HG03196 (cell line): Measurements from ENCODE around the gene FBXW5.

Experiments
- ATAC-seq: cut with Tn5 transposase; IDR thresholded peaks from one replicate; pipeline ENCODE4 v1.9.1; 2021; ENCODE audit not compliant: unreplicated experiment

The FBXW5 gene

GRCh38 chr9:136936645-136937170 lies 7.8 kb downstream of the FBXW5 start:
- ATAC-seq, result no peak

- no peak for ATAC-seq
These were observed 8.9 kb downstream of the FBXW5 start for GRCh38 chr9:136935651-136936050.

- ATAC-seq, result no peak
These were observed 10.3 kb downstream of the FBXW5 start for GRCh38 chr9:136934277-136934676.

- no peak for ATAC-seq
These were observed 12.9 kb downstream of the FBXW5 start for GRCh38 chr9:136931611-136932130.

DNA sequence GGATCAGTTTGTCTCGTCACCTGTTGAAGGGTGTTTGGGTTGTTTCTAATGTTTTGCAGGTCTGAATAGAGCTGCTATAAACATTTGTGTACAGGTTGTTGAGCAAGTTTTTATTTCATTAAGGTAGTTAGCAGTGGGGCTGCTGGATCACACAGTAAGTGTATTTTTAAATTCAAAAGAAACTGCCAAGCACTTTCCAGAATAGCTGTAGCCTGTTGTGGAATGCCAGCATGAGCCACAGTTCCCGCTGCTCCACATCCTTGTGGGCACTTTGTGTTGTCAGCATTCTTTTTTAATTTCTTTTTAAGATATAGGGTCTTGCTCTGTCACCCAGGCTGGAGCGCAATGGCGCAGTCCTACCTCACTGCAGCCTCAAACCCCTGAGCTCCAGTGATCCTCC lies 14.5 kb downstream of the FBXW5 start:
- no peak for ATAC-seq

- no peak for ATAC-seq
These were observed 15.9 kb downstream of the FBXW5 start for GRCh38 chr9:136928591-136928990.

DNA sequence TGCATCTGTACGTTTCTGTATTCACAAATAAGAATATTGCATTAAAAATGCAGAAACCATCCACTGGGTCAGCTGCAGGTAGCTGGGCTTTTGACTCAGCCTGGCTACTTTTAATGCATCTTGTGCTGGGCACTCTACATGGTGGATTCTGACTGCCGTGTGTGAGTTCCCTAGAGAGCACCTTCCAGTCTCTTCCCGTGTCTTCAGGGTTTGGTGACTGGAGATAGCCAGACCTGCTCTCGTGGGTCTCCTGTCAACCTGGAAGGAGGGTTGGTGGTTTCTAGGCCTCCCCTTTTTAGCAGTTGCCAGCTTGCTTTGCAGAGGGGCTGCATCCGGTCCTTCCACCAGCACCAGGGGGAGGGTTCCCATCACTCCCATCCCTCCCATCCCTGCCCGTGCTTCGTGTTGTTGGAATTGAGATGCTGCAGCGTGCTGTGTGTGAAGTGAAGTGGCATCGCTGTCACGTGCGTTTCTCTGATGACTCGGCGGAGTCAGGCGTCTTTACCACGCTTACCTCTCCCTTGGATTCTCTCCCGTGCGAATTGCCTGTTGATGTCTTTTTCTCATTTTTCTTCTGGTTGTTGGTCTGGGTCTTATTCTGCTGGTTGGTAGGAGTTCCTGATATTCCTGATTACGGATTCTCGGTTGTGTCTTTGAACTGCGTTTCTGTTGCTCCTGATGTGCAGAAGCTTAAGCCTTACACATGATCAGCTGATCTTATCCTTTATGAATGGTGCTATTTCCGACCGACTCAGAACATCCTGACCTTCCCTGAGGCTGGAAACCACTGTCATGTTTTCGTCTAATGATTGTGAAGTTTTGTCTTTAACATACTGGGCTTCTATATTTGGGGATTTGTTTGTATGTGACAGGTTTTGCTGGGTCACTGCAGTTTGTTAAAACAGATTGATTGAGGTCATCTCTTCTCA lies 16.9 kb downstream of the FBXW5 start:
- ATAC-seq, result no peak

- ATAC-seq, result no peak
These were observed 17.8 kb downstream of the FBXW5 start for GRCh38 chr9:136926749-136927148.

- no peak for ATAC-seq
These were observed 18.3 kb downstream of the FBXW5 start for GRCh38 chr9:136926154-136926704.

- ATAC-seq, result no peak
These were observed 19.0 kb downstream of the FBXW5 start for GRCh38 chr9:136925414-136926153.

- no peak for ATAC-seq
These were observed 20.7 kb downstream of the FBXW5 start for GRCh38 chr9:136923881-136924280.

DNA sequence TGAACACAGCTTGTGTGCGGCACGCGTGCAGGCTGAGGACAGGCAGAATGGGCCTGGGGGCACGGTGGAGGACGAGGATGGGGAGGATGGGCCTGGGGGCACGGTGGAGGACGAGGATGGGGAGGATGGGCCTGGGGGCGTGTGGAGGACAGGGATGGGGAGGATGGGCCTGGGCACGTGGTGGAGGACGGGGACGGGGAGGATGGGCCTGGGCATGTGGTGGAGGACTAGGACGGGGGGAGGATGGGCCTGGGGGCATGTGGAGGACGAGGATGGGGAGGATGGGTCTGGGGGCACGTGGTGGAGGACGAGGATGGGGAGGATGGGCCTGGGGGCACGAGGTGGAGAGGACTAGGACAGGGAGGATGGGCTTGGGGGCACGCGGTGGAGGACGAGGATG lies 22.0 kb downstream of the FBXW5 start:
- no peak for ATAC-seq

- no peak for ATAC-seq
These were observed 22.8 kb downstream of the FBXW5 start for GRCh38 chr9:136921718-136922117.

GRCh38 chr9:136921307-136921706 lies 23.2 kb downstream of the FBXW5 start:
- ATAC-seq, result no peak

DNA sequence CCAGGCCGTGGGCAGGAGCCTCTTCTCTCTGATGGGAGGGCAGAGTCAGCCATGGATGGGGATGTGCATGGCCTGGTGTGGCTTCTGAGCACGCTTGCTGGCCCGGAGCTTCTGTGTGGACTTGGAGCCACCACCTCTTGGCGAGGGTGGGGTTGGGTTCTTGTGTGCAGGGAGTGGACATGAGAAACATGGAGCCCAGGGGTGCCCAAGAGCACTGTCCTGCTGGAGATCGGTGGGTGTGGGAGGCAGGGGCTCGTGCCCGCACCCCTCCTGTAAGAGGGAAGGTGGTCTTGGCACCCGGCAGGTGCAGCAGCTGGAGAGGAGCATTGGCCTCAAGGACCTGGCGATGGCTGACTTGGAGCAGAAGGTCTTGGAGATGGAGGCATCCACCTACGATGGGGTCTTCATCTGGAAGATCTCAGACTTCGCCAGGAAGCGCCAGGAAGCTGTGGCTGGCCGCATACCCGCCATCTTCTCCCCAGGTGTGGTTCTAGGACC lies 23.8 kb downstream of the FBXW5 start:
- no peak for ATAC-seq

DNA sequence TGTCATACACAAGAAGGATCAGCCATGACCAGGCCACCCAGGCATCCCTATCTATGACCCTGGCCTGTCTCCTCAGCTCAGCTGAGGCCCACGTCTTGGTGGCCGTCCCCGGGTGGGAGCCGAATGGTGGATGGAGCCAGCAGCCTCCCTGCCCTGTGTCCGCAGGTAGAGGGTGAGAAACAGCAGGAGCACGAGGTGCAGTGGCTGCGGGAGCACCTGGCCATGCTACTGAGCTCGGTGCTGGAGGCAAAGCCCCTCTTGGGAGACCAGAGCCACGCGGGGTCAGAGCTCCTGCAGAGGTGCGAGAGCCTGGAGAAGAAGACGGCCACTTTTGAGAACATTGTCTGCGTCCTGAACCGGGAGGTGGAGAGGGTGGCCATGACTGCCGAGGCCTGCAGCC lies 24.5 kb downstream of the FBXW5 start:
- ATAC-seq, result no peak

GRCh38 chr9:136917902-136918301 lies 26.6 kb downstream of the FBXW5 start:
- ATAC-seq, result no peak

- ATAC-seq, result no peak
These were observed 28.0 kb downstream of the FBXW5 start for GRCh38 chr9:136916330-136917184.

DNA sequence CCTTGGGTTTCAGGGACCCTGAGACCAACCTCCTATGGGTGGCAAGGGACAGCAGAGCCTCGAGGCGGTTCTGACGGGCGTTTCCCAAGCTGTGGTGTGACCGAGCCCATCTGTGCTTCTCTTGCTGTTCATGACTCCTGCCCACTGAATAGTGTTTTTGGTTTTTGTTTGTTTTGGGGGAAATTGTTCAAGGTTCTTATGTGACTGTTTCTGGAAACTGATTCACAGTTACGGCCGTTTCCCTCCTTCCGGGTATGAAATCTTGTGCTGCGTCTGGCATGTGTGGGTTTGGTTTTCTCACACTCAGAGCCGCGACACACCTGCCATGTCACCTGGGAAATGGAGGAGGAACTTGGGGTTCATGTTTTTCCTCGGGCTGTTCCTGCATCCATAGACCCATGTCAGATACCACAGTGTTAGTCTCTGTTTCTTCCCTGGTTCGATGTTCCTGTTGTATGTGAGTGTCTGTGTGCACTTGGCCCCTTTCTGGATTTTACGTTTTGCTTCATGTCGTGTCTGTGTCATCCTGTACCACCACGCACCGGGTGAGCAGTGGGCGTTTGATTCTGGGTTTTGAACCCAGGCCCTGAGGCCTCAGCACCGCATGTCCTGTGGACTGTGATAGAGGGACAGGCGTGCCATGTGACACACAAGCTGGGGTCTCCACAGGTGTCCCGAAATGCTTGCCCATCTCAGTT lies 28.8 kb downstream of the FBXW5 start:
- ATAC-seq, result no peak
